GM12878 (cell line): Measurements from ENCODE around the gene KLHL34. TPM values are rescaled to one million over a fixed set of nuclear protein-coding genes. Genes with fewer than 3 reads are reported as not detected.

Source experiments
- ATAC-seq: fragments of 200-7000 bp; cut with Tn5 transposase; 3 replicates; pipeline ENCODE4 v1.9.1; 2020; ENCODE audit warnings: mild to moderate bottlenecking, moderate library complexity
- BruUV-seq: library from RNA; stranded (reverse); fragments of 400-500 nt; replicated peaks from 2 replicates; lab custom pipeline; 2021; lab: Mats Ljungman, UMichigan
- CTCF ChIA-PET: fragments of 300-600 bp; sonication (Branson Sonifier 250); formaldehyde crosslinking; extraction: SDS; loops from one replicate; lab custom pipeline; 2021; ENCODE audit warnings: inconsistent platforms; lab: Yijun Ruan, JAX
- POLR2A ChIA-PET: fragments of 350-600 bp; formaldehyde crosslinking; extraction: SDS; loops from one replicate; lab custom pipeline; 2021; ENCODE audit warnings: inconsistent platforms; lab: Charles Lee
- RAD21 ChIA-PET: fragments of 300-600 bp; sonication (Branson Sonifier 250); formaldehyde crosslinking; loops from one replicate; lab custom pipeline; 2023; ENCODE audit warnings: antibody characterized with exemption; ENCODE audit not compliant: unreplicated experiment; lab: Charles Lee
- SMC1A ChIA-PET: fragments of 300-600 bp; sonication (Branson Sonifier 250); formaldehyde crosslinking; loops from one replicate; lab custom pipeline; 2023; ENCODE audit not compliant: unreplicated experiment, uncharacterized antibody; lab: Charles Lee
- DNase-seq: peaks from one replicate; pipeline ENCODE4 v3.0.0-alpha.2; 2011; ENCODE audit warnings: low read depth, low spot score
- FAIRE-seq: peaks from 3 replicates; lab custom pipeline; 2011; peaks lifted over from hg19 to GRCh38; lab: Jason Lieb, UNC
- H2AFZ ChIP-seq: 2 replicates; pipeline ENCODE4 v1.6.0; 2011; ENCODE audit warnings: low read depth, low read length, control low read depth; ENCODE audit not compliant: control insufficient read depth
- H3K27ac ChIP-seq: 2 replicates; pipeline ENCODE4 v1.5.1; 2011; ENCODE audit warnings: control low read depth; ENCODE audit not compliant: control insufficient read depth, insufficient read depth
- H3K27me3 ChIP-seq, 2 experiments: replicated peaks in 1 of 2; 2 replicates each; pipeline versions ENCODE4 v1.6.0 to v1.6.1; 2011; ENCODE audit warnings: low read length in 1 of 2; ENCODE audit not compliant: control insufficient read depth in 2 of 2, insufficient read depth in 2 of 2
- H3K36me3 ChIP-seq, 2 experiments: 2 replicates each; pipeline ENCODE4 v1.5.1; 2011; ENCODE audit warnings: low read length in 1 of 2; ENCODE audit not compliant: control insufficient read depth in 2 of 2, insufficient read depth in 2 of 2
- H3K4me1 ChIP-seq: 2 replicates; pipeline ENCODE4 v1.6.1; 2011; ENCODE audit warnings: mild to moderate bottlenecking, low read length, moderate library complexity, mixed read lengths; ENCODE audit not compliant: control insufficient read depth, insufficient read depth
- H3K4me2 ChIP-seq: 2 replicates; pipeline ENCODE4 v1.6.0; 2011; ENCODE audit warnings: control low read depth; ENCODE audit not compliant: control insufficient read depth, insufficient read depth
- H3K4me3 ChIP-seq: fragments of 200-600 bp; sonication (generic); 2 replicates; pipeline ENCODE4 v1.5.1; 2016
- H3K79me2 ChIP-seq: 2 replicates; pipeline ENCODE4 v1.6.0; 2011; ENCODE audit warnings: low read length; ENCODE audit not compliant: control insufficient read depth, insufficient read depth
- H3K9ac ChIP-seq: 2 replicates; pipeline ENCODE4 v1.8.0; 2011; ENCODE audit warnings: low read length, control low read depth, mixed read lengths; ENCODE audit not compliant: control insufficient read depth, insufficient read depth
- H3K9me3 ChIP-seq: replicated peaks from 3 replicates; pipeline ENCODE4 v1.5.1; 2011; ENCODE audit warnings: mild to moderate bottlenecking, low read length; ENCODE audit not compliant: control insufficient read depth, insufficient read depth
- H4K20me1 ChIP-seq: 2 replicates; pipeline ENCODE4 v1.6.0; 2011; ENCODE audit not compliant: control insufficient read depth, insufficient read depth
- CBX5 ChIP-seq: sonication (generic); IDR thresholded peaks from 2 replicates; pipeline ENCODE4 v1.6.1; 2016; ENCODE audit warnings: low read depth, moderate library complexity, mild to moderate bottlenecking, inconsistent platforms
- CHD4 ChIP-seq: fragments of 200-600 bp; sonication (generic); IDR thresholded peaks from 2 replicates; pipeline ENCODE4 v1.6.1; 2016; ENCODE audit warnings: mild to moderate bottlenecking
- HCFC1 ChIP-seq: fragments of 150-350 bp; IDR thresholded peaks from 2 replicates; pipeline ENCODE4 v1.6.1; 2014; ENCODE audit warnings: low read length
- JUNB ChIP-seq: IDR thresholded peaks from 2 replicates; pipeline ENCODE4 v1.6.1; 2016; ENCODE audit warnings: antibody characterized with exemption, mild to moderate bottlenecking
- MEF2A ChIP-seq: IDR thresholded peaks from 2 replicates; pipeline ENCODE4 v1.6.1; 2011; ENCODE audit warnings: low read depth, mild to moderate bottlenecking, low read length, moderate library complexity; ENCODE audit not compliant: insufficient read depth
- NBN ChIP-seq: fragments of 450-650 bp; IDR thresholded peaks from 2 replicates; pipeline ENCODE4 v1.6.1; 2016
- POU2F2 ChIP-seq: IDR thresholded peaks from 3 replicates; pipeline ENCODE4 v1.6.1; 2011; ENCODE audit warnings: low read depth, mild to moderate bottlenecking, low read length, borderline replicate concordance
- SMARCA5 ChIP-seq: fragments of 450-650 bp; IDR thresholded peaks from 2 replicates; pipeline ENCODE4 v1.6.1; 2017; ENCODE audit warnings: mild to moderate bottlenecking
- SREBF2 ChIP-seq: IDR thresholded peaks from 2 replicates; pipeline ENCODE4 v1.6.1; 2012; ENCODE audit warnings: mild to moderate bottlenecking, low read length
- TCF12 ChIP-seq: IDR thresholded peaks from 2 replicates; pipeline ENCODE4 v1.6.1; 2011; ENCODE audit warnings: low read depth, mild to moderate bottlenecking, low read length
- WGBS: methylation state at CpG from one replicate; pipeline ENCODE4 v1.1.6; 2016; ENCODE audit warnings: low lambda C conversion rate; ENCODE audit not compliant: insufficient replicate concordance, insufficient coverage; ENCODE audit errors: missing lambda C conversion rate; 5-methylcytosine and 5-hydroxymethylcytosine counted together
- in situ Hi-C: fragments of 300-500 bp; cut with MboI; formaldehyde crosslinking; loops from 9 replicates; pipeline ENCODE4 v1.14.3; 2018; ENCODE audit warnings: mixed read lengths
- intact Hi-C: fragments of 100-400 bp; cut with micrococcal nuclease; formaldehyde crosslinking; loops from one replicate; pipeline ENCODE4 v1.14.2; 2022; ENCODE audit not compliant: unreplicated experiment
- polyA plus RNA-seq, 11 experiments: library from polyadenylated mRNA; depleted of rRNA in 4 of 11; unstranded in 6 of 11; stranded (reverse) in 5 of 11; fragments of >200 nt; fragmentation: Nextera tagmentation in 4 of 11; fragmentation: Illumina TruSeq in 1 of 11; extraction: Ambion mirVana in 4 of 11; extraction: Trizol in 1 of 11; gene quantifications; 1 replicate in 1 of 11; 2 replicates in 10 of 11; pipeline versions ENCODE4 v1.2.1 to v1.2.3, GENCODE V29; 2011 to 2016; ENCODE audit warnings: inconsistent platforms in 2 of 11, missing spikeins in 2 of 11, low read depth in 1 of 11
- total RNA-seq, 4 experiments: library from RNA; depleted of rRNA in 3 of 4; stranded (reverse); fragments of >200 nt in 3 of 4; fragmentation: Illumina TruSeq in 1 of 4; extraction: Trizol in 1 of 4; gene quantifications; 2 replicates each; pipeline versions ENCODE4 v1.2.1 to v1.2.3, GENCODE V29; 2013 to 2021
- TF ChIP-seq, protein P1 (sequence below): IDR thresholded peaks from 2 replicates; pipeline ENCODE4 v1.6.1; 2012; ENCODE audit warnings: improper control_type of control experiment, low read depth, low read length; ENCODE audit not compliant: insufficient replicate concordance

KLHL34 gene
- total and polyA plus RNA-seq, 10 of the 15 experiments (the other 5 are each of a cell fraction or from before 2014, with no cell fraction given), result not detected

DNA sequence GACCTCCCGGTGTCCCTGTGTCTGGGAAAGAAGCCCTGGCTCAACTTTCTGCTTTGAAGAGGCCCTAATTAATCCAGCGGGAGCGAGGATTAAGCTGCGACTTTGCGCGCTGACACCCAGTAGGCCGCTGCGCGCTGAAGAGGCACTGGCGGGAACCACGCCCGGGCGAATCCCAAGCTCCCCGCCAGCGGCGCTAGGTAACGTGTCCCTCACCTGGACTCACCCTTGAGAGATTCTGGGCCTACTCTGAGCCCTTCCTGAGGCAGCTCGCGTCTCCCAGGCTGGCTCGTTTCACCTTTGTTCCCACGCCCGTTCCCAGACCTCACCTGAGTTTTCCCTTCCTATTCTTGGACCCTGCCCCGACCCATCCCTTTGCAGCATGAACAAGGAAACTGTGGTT is 616 bp upstream of the KLHL34 start:
- TF ChIP-seq JUNB (no peak), CBX5 (no peak), HCFC1 (no peak), TCF12 (no peak), SREBF2 (no peak)
- ChIA-PET SMC1A (no interaction called here), POLR2A (no interaction called here), CTCF (no interaction called here), RAD21 (no interaction called here)
- Histone ChIP-seq H4K20me1 (no peaks in the 10 kb centered on the region), H3K27me3 (no peaks in the 10 kb centered on the region), H3K4me2 (no peak overlapping the region), H3K9me3 (no peaks in the 10 kb centered on the region; the same call in 2 of the 3 replicates), H3K9ac (no peak overlapping the region), H3K27ac (no peak overlapping the region), H3K4me1 (no peaks in the 10 kb centered on the region), H2AFZ (no peak overlapping the region), H3K4me3 (no peak overlapping the region), H3K36me3 (no peaks in the 10 kb centered on the region), H3K79me2 (no peaks in the 10 kb centered on the region)
- BruUV-seq, result no TSS peak
- whole genome bisulfite sequencing, result 65% methylated on average over 23 of the region's 23 CpGs
- FAIRE-seq (no peak), ATAC-seq (no peak), DNase-seq (no peak)
- in situ Hi-C loops (no loop called here), intact Hi-C loops (no loop called here)

- CTCF ChIA-PET, result no interaction called here
- TF ChIP-seq CHD4, result no peak
- no peak for TF ChIP-seq MEF2A
- no peak for TF ChIP-seq SMARCA5
- TF ChIP-seq NBN, result no peak
- TF ChIP-seq, protein P1, sequence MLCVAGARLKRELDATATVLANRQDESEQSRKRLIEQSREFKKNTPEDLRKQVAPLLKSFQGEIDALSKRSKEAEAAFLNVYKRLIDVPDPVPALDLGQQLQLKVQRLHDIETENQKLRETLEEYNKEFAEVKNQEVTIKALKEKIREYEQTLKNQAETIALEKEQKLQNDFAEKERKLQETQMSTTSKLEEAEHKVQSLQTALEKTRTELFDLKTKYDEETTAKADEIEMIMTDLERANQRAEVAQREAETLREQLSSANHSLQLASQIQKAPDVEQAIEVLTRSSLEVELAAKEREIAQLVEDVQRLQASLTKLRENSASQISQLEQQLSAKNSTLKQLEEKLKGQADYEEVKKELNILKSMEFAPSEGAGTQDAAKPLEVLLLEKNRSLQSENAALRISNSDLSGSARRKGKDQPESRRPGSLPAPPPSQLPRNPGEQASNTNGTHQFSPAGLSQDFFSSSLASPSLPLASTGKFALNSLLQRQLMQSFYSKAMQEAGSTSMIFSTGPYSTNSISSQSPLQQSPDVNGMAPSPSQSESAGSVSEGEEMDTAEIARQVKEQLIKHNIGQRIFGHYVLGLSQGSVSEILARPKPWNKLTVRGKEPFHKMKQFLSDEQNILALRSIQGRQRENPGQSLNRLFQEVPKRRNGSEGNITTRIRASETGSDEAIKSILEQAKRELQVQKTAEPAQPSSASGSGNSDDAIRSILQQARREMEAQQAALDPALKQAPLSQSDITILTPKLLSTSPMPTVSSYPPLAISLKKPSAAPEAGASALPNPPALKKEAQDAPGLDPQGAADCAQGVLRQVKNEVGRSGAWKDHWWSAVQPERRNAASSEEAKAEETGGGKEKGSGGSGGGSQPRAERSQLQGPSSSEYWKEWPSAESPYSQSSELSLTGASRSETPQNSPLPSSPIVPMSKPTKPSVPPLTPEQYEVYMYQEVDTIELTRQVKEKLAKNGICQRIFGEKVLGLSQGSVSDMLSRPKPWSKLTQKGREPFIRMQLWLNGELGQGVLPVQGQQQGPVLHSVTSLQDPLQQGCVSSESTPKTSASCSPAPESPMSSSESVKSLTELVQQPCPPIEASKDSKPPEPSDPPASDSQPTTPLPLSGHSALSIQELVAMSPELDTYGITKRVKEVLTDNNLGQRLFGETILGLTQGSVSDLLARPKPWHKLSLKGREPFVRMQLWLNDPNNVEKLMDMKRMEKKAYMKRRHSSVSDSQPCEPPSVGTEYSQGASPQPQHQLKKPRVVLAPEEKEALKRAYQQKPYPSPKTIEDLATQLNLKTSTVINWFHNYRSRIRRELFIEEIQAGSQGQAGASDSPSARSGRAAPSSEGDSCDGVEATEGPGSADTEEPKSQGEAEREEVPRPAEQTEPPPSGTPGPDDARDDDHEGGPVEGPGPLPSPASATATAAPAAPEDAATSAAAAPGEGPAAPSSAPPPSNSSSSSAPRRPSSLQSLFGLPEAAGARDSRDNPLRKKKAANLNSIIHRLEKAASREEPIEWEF, result no peak
- TF ChIP-seq POU2F2, result no peak
Measured at GRCh38 chrX:21657318-21658151, 595 bp downstream of the KLHL34 start.

More at GRCh38 chrX:21657318-21658151, 595 bp downstream of the KLHL34 start:
- Histone ChIP-seq H3K9ac (no peak overlapping the region), H3K27me3 (no peaks in the 10 kb centered on the region), H3K27ac (no peak overlapping the region), H4K20me1 (no peaks in the 10 kb centered on the region), H3K4me3 (no peak overlapping the region), H3K4me2 (no peak overlapping the region), H3K36me3 (no peaks in the 10 kb centered on the region), H3K9me3 (no peaks in the 10 kb centered on the region; the same call in 2 of the 3 replicates), H3K4me1 (no peaks in the 10 kb centered on the region), H2AFZ (no peak overlapping the region), H3K79me2 (no peaks in the 10 kb centered on the region)
- ATAC-seq (no peak), DNase-seq (no peak), FAIRE-seq (no peak)
- no TSS peak for BruUV-seq
- RAD21 ChIA-PET, result no interaction called here
- in situ Hi-C loops (no loop called here), intact Hi-C loops (no loop called here)
- WGBS, result 77% methylated on average over 55 of the region's 57 CpGs
- SMC1A ChIA-PET, result no interaction called here
- POLR2A ChIA-PET, result no interaction called here
